Endodermal cell (in vitro differentiated cells): ENCODE results near the gene ANXA10. TPM values are rescaled to one million over a fixed set of nuclear protein-coding genes. Genes with fewer than 3 reads are reported as not detected.

ENCODE experiments used
- DNase-seq: peaks from one replicate; pipeline ENCODE4 v3.0.0-alpha.2; 2017
- H3K27ac ChIP-seq: 2 replicates; pipeline ENCODE4 v1.5.1; 2013; ENCODE audit warnings: mild to moderate bottlenecking, low read depth, low read length, moderate library complexity
- H3K27me3 ChIP-seq: 2 replicates; pipeline ENCODE4 v1.6.1; 2013; ENCODE audit warnings: mild to moderate bottlenecking, low read length, moderate library complexity; ENCODE audit not compliant: insufficient read depth, control insufficient read depth, poor library complexity, severe bottlenecking
- H3K36me3 ChIP-seq: 2 replicates; pipeline ENCODE4 v1.7.0; 2013; ENCODE audit warnings: mild to moderate bottlenecking, low read length, moderate library complexity; ENCODE audit not compliant: control insufficient read depth, insufficient read depth
- H3K4me1 ChIP-seq: one replicate; pipeline ENCODE4 v1.7.0; 2013; ENCODE audit warnings: low read length; ENCODE audit not compliant: control insufficient read depth, insufficient read depth
- H3K4me3 ChIP-seq: 2 replicates; pipeline ENCODE4 v1.5.1; 2013; ENCODE audit warnings: mild to moderate bottlenecking, low read length, moderate library complexity
- H3K9ac ChIP-seq: 2 replicates; pipeline ENCODE4 v1.6.1; 2013; ENCODE audit warnings: mild to moderate bottlenecking, low read length, moderate library complexity; ENCODE audit not compliant: poor library complexity, severe bottlenecking; ENCODE audit errors: extremely low read depth
- H3K9me3 ChIP-seq: 2 replicates; pipeline ENCODE4 v1.6.1; 2013; ENCODE audit warnings: mild to moderate bottlenecking, low read length, moderate library complexity; ENCODE audit not compliant: control insufficient read depth
- H3K27ac Mint-ChIP-seq: 2 replicates; pipeline ENCODE4 v1.8.0; 2020; ENCODE audit warnings: mixed read lengths
- H3K27me3 Mint-ChIP-seq: 2 replicates; pipeline ENCODE4 v1.8.0; 2021; ENCODE audit warnings: mild to moderate bottlenecking, mixed read lengths; ENCODE audit not compliant: insufficient read depth
- H3K36me3 Mint-ChIP-seq: 2 replicates; pipeline ENCODE4 v1.8.0; 2020; ENCODE audit warnings: low read depth, mixed read lengths
- H3K4me1 Mint-ChIP-seq: 2 replicates; pipeline ENCODE4 v1.8.0; 2020; ENCODE audit warnings: mixed read lengths
- H3K4me3 Mint-ChIP-seq: 2 replicates; pipeline ENCODE4 v1.8.0; 2020; ENCODE audit warnings: mild to moderate bottlenecking, moderate library complexity, mixed read lengths
- H3K9me3 Mint-ChIP-seq: 2 replicates; pipeline ENCODE4 v1.8.0; 2020; ENCODE audit warnings: mild to moderate bottlenecking, mixed read lengths
- CTCF ChIP-seq: fragments of 200-600 bp; sonication (generic); conservative IDR thresholded peaks from 2 replicates; pipeline ENCODE4 v1.5.0; 2021; ENCODE audit warnings: antibody characterized with exemption, mild to moderate bottlenecking
- WGBS, 2 experiments: methylation state at CpG; one replicate each; pipeline versions ENCODE4 v1.1.5 to v1.1.7; 2013; ENCODE audit warnings: missing lambda C conversion rate in 2 of 2, mixed read lengths in 1 of 2; ENCODE audit not compliant: insufficient coverage in 1 of 2, insufficient read length in 1 of 2; 5-methylcytosine and 5-hydroxymethylcytosine counted together
- total RNA-seq, 2 donors: library from RNA; stranded (reverse); fragmentation: NEBNext Ultra II Directional in 1 of 2; extraction: Animal tissue kit (Norgen Biotek cat#: 25700) in 1 of 2; gene quantifications; 2 replicates in 1 of 2; 3 replicates in 1 of 2; pipeline ENCODE4 v1.2.1, GENCODE V29; 2021

The ANXA10 gene
- total RNA-seq, 2 donors from 2014 or later, result not detected

GRCh38 chr4:168197926-168198325 lies 105.6 kb downstream of the ANXA10 start:
- Mint-ChIP-seq H3K36me3 (no peaks in the 10 kb centered on the region), H3K27ac (no peak overlapping the region), H3K27me3 (no peaks in the 10 kb centered on the region), H3K4me1 (no peaks in the 10 kb centered on the region), H3K9me3 (peaks cover 36% of the 10 kb centered on the region), H3K4me3 (no peak overlapping the region)
- TF ChIP-seq CTCF, result no peak
- no peak for DNase-seq
- no peaks in the 10 kb centered on the region for H3K36me3 ChIP-seq
- H3K27ac ChIP-seq, result no peak overlapping the region
- no peak overlapping the region for H3K4me3 ChIP-seq
- H3K9ac ChIP-seq, result no peak overlapping the region
- no peaks in the 10 kb centered on the region for H3K27me3 ChIP-seq
- H3K9me3 ChIP-seq, result peaks cover 13% of the 10 kb centered on the region
- no peaks in the 10 kb centered on the region for H3K4me1 ChIP-seq

DNA sequence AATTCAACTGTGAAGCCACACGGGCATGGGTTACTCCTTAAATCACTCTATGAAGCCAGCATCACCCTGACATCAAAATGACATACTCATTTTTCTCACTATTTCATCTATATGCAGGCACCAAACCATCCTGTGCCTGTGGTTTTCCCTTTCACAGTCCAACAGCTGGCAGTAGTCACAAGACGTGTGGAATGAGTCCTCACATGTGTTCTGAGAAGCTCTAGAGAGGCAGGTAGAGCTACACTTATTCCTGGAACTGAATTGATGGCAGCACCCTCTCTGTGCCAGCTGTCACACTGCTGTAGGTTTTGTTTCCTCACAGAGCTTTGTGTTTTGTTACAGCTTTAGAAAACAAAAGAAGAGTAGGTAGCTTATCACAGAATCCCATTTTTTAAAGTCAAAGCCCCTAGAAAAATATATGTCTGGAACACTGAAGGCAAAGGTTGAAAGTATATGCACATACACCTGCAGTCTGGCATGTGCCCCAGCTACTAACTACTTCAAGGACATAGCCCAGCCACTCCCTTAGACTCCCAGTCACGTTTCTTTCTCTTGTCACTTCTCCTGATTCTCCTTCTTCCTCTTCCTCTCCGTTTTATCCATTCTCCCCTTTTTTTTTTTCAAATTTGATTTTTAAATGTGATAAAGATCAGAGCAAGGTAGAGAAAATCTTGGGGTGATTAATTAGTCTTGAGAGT lies 107.1 kb downstream of the ANXA10 start:
- Histone ChIP-seq H3K27me3 (no peaks in the 10 kb centered on the region), H3K4me1 (no peaks in the 10 kb centered on the region), H3K36me3 (no peaks in the 10 kb centered on the region), H3K9ac (no peak overlapping the region), H3K4me3 (no peak overlapping the region), H3K27ac (no peak overlapping the region), H3K9me3 (peaks cover 28% of the 10 kb centered on the region)
- H3K27me3 Mint-ChIP-seq, result no peaks in the 10 kb centered on the region
- H3K4me3 Mint-ChIP-seq, result no peak overlapping the region
- no peak for TF ChIP-seq CTCF
- no peaks in the 10 kb centered on the region for H3K4me1 Mint-ChIP-seq
- peaks cover 2% of the 10 kb centered on the region for H3K36me3 Mint-ChIP-seq
- H3K9me3 Mint-ChIP-seq, result peaks cover 48% of the 10 kb centered on the region
- H3K27ac Mint-ChIP-seq, result no peak overlapping the region
- WGBS, 2 experiments, result 71 to 96% methylated on average over 3 to 4 of the region's 4 CpGs
- no peak for DNase-seq

DNA sequence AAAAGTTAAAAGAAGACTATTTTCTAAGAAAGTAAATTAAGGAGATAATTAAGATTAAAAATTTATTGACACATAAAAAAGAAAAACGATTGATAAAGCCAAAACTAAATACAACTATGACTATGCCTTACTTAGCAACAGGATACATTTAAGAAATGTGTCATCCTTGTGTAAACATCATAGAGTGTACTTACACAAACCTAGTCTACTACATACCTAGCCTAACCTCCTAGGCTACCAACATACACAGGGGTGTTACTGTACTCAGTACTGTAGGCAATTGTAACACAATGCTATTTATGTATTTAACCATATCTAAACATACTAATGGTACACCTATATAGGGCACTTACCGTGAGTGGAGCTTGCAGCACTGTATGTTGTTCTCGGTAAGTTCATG lies 108.3 kb downstream of the ANXA10 start:
- Histone ChIP-seq H3K4me3 (no peak overlapping the region), H3K36me3 (no peaks in the 10 kb centered on the region), H3K9ac (no peak overlapping the region), H3K4me1 (no peaks in the 10 kb centered on the region), H3K9me3 (peaks cover 28% of the 10 kb centered on the region), H3K27ac (no peak overlapping the region), H3K27me3 (no peaks in the 10 kb centered on the region)
- no CpG with 5 or more reads among the region's 3 CpGs for WGBS, 2 experiments
- no peak overlapping the region for H3K27ac Mint-ChIP-seq
- DNase-seq, result no peak
- H3K27me3 Mint-ChIP-seq, result no peaks in the 10 kb centered on the region
- H3K9me3 Mint-ChIP-seq, result peaks cover 60% of the 10 kb centered on the region
- H3K36me3 Mint-ChIP-seq, result peaks cover 2% of the 10 kb centered on the region
- no peak for TF ChIP-seq CTCF
- no peaks in the 10 kb centered on the region for H3K4me1 Mint-ChIP-seq
- no peak overlapping the region for H3K4me3 Mint-ChIP-seq
